Testis (tissue), 2 donors: ENCODE measurements around the gene FOXR1.

Experiments used
- CTCF ChIP-seq, 3 experiments: fragments of 450-650 bp in 2 of 3; fragments of 200-600 bp in 1 of 3; sonication (generic) in 1 of 3; IDR thresholded peaks; one replicate each; pipeline ENCODE4 v1.5.1; 2016 to 2019; ENCODE audit warnings: antibody characterized with exemption in 3 of 3, mild to moderate bottlenecking in 2 of 3, moderate library complexity in 1 of 3
- POLR2A ChIP-seq: fragments of 450-650 bp; IDR thresholded peaks from one replicate; pipeline ENCODE4 v1.6.1; 2017; ENCODE audit warnings: antibody characterized with exemption, mild to moderate bottlenecking, moderate library complexity

GRCh38 chr11:119025978-119026766 lies 54.6 kb downstream of the FOXR1 start:
- TF ChIP-seq CTCF (IDR thresholded peaks at IDR 0.05) (no peak), POLR2A (no peak)
